NB4 (cell line): Measurements from ENCODE around the gene HLCS.
"Not testable (repeated sequence)": the region's sequence is repeated elsewhere in the genome, so short reads cannot be mapped to it uniquely, and the experiment has no call there.

ENCODE experiments used
- DNase-seq: peaks from one replicate; pipeline ENCODE4 v3.0.0; 2010; ENCODE audit warnings: low read depth
- H3K4me3 ChIP-seq: one replicate; pipeline ENCODE4 v1.5.1; 2011; ENCODE audit warnings: mild to moderate bottlenecking, low read depth, low read length, moderate library complexity
- MAX ChIP-seq: IDR thresholded peaks from 2 replicates; pipeline ENCODE4 v1.6.1; 2011; ENCODE audit warnings: low read depth, low read length
- MYC ChIP-seq: IDR thresholded peaks from 2 replicates; pipeline ENCODE4 v1.6.1; 2011; ENCODE audit warnings: low read depth, low read length
- POLR2A ChIP-seq: IDR thresholded peaks from 2 replicates; pipeline ENCODE4 v1.6.1; 2011; ENCODE audit warnings: mild to moderate bottlenecking; ENCODE audit not compliant: insufficient read length; ENCODE audit errors: extremely low read depth
- TF ChIP-seq, protein P1 (sequence below): IDR thresholded peaks from one replicate; pipeline ENCODE4 v1.5.1; 2012; ENCODE audit warnings: low read depth, low read length

The HLCS gene

GRCh38 chr21:36966066-36966820 lies at the start of gene HLCS:
TSS of gene HLCS (minus strand) at chr21:36966669. CDS start at chr21:36966638, 31 bp downstream.
- DNase-seq = peak; percentile 78
- peak within 1 kb of the TSS; percentile 66 for H3K4me3 ChIP-seq
- TF ChIP-seq MYC = peak; percentile 34; the same call in 1 of the 2 replicates
- TF ChIP-seq, protein P1, sequence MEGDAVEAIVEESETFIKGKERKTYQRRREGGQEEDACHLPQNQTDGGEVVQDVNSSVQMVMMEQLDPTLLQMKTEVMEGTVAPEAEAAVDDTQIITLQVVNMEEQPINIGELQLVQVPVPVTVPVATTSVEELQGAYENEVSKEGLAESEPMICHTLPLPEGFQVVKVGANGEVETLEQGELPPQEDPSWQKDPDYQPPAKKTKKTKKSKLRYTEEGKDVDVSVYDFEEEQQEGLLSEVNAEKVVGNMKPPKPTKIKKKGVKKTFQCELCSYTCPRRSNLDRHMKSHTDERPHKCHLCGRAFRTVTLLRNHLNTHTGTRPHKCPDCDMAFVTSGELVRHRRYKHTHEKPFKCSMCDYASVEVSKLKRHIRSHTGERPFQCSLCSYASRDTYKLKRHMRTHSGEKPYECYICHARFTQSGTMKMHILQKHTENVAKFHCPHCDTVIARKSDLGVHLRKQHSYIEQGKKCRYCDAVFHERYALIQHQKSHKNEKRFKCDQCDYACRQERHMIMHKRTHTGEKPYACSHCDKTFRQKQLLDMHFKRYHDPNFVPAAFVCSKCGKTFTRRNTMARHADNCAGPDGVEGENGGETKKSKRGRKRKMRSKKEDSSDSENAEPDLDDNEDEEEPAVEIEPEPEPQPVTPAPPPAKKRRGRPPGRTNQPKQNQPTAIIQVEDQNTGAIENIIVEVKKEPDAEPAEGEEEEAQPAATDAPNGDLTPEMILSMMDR = no peak
- TF ChIP-seq MAX = peak; percentile 51; the same call in 1 of the 2 replicates
- peak; percentile 56 for TF ChIP-seq POLR2A

DNA sequence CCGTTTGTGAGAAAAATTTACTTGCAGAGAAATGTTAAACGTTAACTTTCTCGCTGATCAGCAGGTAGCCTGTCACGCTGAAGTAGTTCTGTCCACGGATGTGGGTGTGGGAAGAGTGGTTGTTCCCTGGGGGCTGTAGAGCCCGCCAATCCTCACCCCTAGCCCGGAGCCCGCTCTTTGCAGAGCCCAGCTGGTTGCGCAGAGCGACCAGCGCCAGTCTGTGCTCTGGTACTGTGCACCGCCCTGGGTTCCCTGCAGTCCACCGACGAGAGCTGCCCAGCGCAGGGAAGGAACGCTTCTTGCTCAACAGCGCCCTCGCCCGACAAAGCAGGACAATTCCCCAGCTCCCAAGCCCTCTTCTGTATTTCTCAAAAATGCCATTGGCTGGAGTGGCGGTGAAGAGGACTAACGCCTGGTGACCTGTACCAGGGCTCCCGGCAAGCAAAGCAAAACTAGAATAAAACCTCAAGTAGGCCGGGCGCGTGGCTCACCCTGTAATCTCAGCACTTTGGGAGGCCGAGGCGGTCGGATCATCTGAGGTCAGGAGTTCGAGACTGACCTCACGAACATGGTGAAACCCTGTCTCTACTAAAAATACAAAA lies 43.4 kb upstream of the HLCS start:
- H3K4me3 ChIP-seq = peak overlapping the region; percentile 51
- DNase-seq = peak; percentile 90
- TF ChIP-seq MAX = no peak
- no peak for TF ChIP-seq POLR2A
- no peak for TF ChIP-seq MYC
- TF ChIP-seq, protein P1 = peak; percentile 73

DNA sequence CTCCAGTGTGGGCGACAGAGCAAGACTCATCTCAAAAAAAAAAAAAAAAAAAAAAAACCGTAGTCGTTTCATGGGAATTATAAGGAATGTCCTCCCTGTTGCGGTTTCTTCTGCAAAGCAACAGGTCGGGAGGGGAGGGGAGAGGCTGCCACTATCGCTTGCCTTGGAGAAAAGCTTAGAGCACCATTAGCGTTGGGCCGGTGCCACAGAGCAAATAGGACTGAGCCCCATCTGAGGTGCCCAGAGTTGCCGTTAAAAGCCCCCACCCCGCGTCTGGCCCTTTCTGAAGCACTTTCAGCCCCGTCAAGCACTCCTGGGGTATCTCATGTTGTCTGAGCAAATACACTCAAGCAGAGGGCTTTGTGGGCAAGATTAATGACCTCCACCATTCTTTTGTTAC lies 42.3 kb upstream of the HLCS start:
- no peak for DNase-seq
- H3K4me3 ChIP-seq = no peak overlapping the region
- TF ChIP-seq MYC = no peak
- TF ChIP-seq, protein P1 = no peak
- TF ChIP-seq MAX = no peak
- no peak for TF ChIP-seq POLR2A

DNA sequence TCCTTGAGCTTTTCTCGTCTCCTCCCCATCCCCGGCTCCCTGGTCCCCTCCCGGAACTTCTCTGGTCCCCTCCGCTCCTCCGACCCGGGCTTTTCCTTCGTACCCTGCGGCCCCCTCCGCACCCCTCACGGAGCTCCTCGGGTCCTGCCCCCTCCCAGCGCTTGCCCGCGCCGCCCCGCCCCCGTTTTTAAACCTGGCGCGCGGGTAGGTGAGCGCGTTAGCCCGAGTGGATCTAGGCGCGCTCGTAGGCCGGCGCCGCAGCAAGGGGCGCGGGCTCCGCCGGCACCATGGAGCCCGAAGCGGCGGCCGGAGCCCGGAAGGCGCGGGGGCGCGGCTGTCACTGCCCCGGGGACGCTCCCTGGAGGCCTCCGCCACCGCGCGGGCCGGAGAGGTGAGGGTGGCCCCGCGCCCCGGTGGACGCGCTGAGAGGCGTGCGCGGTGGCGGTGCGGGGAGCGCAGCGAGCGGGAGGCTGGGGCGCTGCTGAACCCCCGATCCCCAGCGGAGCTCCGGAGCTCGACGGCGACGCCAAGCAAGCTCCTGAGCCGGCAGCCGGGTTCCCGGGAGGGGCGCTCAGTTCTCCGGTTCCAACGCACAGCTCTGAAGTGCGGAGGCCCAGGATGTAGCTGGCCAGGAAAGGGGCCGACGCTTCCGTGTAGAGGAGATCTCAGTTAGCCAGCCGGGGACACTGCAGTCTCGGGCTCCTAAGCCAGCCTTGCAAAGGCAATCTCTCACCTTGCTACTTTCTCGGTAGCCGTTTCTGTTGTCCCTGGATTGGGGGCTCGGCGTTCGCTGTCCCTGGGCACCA lies 40.2 kb upstream of the HLCS start, which contains the start of gene RIPPLY3:
Gene RIPPLY3, plus strand, starts transcription at position 217 of the 806 bp plus-strand sequence. Its CDS starts 71 bp downstream, at position 288.
- no peak within 1 kb of the TSS for H3K4me3 ChIP-seq
- TF ChIP-seq MYC = no peak
- no peak for TF ChIP-seq POLR2A
- no peak for TF ChIP-seq MAX
- peak; percentile 38 for DNase-seq

DNA sequence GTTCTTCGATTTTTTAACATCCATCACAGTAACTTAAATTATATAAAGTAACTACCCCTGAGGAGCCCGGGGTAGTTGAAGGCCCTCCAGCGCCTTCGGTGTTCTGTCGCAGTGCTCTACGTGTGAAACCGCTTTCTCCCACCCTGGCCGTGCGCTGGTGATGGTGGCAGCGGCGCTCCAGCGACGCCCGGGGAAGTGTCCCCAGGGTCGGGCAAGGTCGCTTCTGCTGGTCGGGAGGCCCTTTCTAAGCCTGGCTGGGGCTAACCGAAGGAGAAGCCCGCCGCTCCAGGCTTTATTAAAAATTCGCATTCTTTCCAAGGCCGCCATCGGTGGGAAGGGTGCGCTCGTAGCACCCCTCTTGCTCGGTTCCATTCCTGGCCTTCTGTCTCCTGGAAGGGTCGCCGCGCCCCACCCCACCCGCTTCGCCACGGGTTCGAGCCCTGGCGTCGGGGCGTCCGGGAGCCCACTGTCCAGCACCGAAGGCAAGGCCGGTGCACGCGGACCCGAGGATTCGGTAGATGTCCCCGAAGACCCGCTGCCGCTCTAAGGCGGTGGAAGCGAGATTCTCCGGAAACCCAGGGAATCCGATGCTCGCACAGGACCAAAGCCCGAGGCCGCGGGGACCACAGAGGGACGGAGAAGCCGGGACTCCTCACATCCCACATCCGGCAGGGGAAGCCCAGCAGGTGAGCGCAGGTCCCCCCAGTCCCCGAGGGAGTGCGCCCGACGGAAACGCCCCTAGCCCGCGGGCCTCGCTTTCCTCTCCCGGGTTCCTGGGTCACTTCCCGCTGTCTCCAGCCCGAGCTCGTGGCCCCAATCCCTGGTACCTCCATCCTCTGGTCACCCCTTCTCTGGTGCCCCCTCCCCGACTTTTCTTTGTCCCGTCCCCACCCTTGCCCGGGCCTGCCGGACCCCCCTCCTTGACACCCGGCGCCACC lies 39.3 kb upstream of the HLCS start:
- DNase-seq = no peak
- TF ChIP-seq, protein P1 = no peak
- TF ChIP-seq MYC = no peak
- no peak for TF ChIP-seq MAX
- no peak for TF ChIP-seq POLR2A
- H3K4me3 ChIP-seq = no peak overlapping the region

- H3K4me3 ChIP-seq, DNase-seq: not testable (repeated sequence)
These were observed 37.4 kb upstream of the HLCS start for GRCh38 chr21:37003917-37004316.

GRCh38 chr21:37002851-37003250 lies 36.4 kb upstream of the HLCS start:
- not testable (repeated sequence) for H3K4me3 ChIP-seq, DNase-seq
